ENCODE measurements around the gene RCOR1. TPM values are rescaled to one million over a fixed set of nuclear protein-coding genes. Genes with fewer than 3 reads are reported as not detected.
"Not testable (repeated sequence)": the region's sequence is repeated elsewhere in the genome, so short reads cannot be mapped to it uniquely, and the experiment has no call there.

RCOR1 gene
- total RNA-seq, 1 experiment from 2014 or later = 102 TPM

DNA sequence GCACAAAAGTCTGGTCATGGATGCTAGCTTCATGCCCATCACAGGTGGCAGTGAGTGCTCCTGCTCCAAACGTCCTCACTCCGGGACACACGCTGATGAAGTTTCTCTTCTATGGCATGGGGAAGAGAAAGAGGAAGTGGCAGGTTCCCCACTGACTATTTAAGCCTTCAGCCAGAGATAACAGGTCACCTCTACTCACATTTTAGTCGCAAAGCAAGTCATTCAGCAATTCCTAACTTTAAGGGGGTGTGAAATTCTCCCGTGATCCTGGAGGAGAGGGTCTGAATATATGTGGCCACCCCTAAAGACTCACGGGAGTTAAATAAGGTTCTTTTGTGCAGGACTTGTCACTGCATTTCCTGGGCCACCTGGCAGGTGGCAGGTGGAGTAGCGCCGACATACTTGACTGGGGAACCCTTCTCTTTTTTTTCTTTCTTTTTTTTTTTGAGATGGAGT is 18.8 kb upstream of the RCOR1 start:
- no TSS peak for BruUV-seq (replicated peaks)
- Histone ChIP-seq H3K36me3 (ENCODE audit: insufficient read depth, low read length, poor library complexity, severe bottlenecking) (no peaks in the 10 kb centered on the region), H3K4me1 (ENCODE audit: insufficient read depth, low read length, poor library complexity, severe bottlenecking) (no peaks in the 10 kb centered on the region), H3K4me3 (ENCODE audit: low read depth, low read length, poor library complexity, severe bottlenecking) (no peak overlapping the region), H3K27me3 (replicated peaks; ENCODE audit: insufficient read depth, low read depth, low read length, poor library complexity) (no peaks in the 10 kb centered on the region), H3K9me3 (ENCODE audit: low read depth, low read length, poor library complexity, severe bottlenecking) (no peaks in the 10 kb centered on the region), H3K27ac (ENCODE audit: low read depth, low read length, poor library complexity, severe bottlenecking) (no peak overlapping the region)
- intact Hi-C loops (cut with micrococcal nuclease; ENCODE audit: unreplicated experiment) = no loop called here
- ChIA-PET POLR2A (ENCODE audit: low non-redundant PET) (no interaction called here), CTCF (interaction anchor here (0.6 to 0.7 kb wide), 2 partner anchors 45 to 119 kb away, joined by 5 to 6 read pairs; no protein-coding TSS in a partner anchor)
- TF ChIP-seq EZH2 (IDR thresholded peaks at IDR 0.05; ENCODE audit: borderline replicate concordance, low read depth, low read length, poor library complexity, severe bottlenecking) = no peak
- TF ChIP-seq, protein P1, sequence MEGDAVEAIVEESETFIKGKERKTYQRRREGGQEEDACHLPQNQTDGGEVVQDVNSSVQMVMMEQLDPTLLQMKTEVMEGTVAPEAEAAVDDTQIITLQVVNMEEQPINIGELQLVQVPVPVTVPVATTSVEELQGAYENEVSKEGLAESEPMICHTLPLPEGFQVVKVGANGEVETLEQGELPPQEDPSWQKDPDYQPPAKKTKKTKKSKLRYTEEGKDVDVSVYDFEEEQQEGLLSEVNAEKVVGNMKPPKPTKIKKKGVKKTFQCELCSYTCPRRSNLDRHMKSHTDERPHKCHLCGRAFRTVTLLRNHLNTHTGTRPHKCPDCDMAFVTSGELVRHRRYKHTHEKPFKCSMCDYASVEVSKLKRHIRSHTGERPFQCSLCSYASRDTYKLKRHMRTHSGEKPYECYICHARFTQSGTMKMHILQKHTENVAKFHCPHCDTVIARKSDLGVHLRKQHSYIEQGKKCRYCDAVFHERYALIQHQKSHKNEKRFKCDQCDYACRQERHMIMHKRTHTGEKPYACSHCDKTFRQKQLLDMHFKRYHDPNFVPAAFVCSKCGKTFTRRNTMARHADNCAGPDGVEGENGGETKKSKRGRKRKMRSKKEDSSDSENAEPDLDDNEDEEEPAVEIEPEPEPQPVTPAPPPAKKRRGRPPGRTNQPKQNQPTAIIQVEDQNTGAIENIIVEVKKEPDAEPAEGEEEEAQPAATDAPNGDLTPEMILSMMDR (conservative IDR thresholded peaks at IDR 0.05; ENCODE audit: low read depth, low read length) = no peak
- DNase-seq (ENCODE audit: low spot score) = no peak

DNA sequence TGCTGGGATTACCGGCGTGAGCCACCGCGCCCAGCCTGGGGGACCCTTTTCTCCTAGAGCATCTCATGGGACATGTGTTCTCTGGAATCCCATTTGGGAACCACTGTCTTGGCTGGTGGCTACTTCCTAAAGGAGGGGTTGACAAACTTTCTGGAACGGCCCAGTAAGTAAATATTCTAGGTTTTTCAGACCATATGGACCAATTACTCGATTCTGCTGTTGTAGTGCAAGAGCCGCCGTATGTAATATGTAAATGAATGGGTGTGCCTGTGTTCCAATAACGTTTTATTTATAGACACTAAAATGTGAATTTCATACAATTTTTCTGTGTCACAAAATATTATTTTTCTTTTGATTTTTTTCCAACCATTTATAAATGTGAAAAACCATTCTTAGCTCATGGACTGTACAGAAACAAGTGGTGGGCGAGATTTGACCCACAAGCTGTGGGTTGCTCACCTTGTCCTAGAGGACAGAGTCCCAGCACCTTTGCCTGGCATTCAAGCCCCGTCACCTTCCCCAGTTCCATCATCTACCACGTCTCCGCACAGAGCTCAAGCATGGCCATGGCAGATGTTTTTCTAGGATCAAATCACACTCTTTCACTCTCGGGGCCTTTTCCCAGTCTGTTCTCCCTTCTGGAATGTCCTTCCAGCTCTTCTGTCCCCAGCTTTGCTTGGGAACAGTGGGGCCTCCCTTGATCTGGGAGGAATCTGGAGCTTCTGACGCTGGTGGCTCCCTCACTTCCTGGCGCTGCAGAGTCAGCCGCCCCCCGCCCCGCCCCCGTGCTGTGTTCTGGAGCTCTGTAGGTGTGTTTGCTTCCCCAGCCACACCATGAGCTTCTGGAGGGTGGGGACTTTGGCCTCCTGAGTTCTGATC is 17.9 kb upstream of the RCOR1 start:
- Histone ChIP-seq H3K27me3 (replicated peaks; ENCODE audit: insufficient read depth, low read depth, low read length, poor library complexity) (no peaks in the 10 kb centered on the region), H3K4me3 (ENCODE audit: low read depth, low read length, poor library complexity, severe bottlenecking) (no peak overlapping the region), H3K9me3 (ENCODE audit: low read depth, low read length, poor library complexity, severe bottlenecking) (no peaks in the 10 kb centered on the region), H3K36me3 (ENCODE audit: insufficient read depth, low read length, poor library complexity, severe bottlenecking) (no peaks in the 10 kb centered on the region), H3K27ac (ENCODE audit: low read depth, low read length, poor library complexity, severe bottlenecking) (no peak overlapping the region), H3K4me1 (ENCODE audit: insufficient read depth, low read length, poor library complexity, severe bottlenecking) (no peaks in the 10 kb centered on the region)
- CTCF ChIA-PET = interaction anchor here (0.5 to 0.7 kb wide), 2 partner anchors 8 to 118 kb away, joined by 3 to 5 read pairs; no protein-coding TSS in a partner anchor
- POLR2A ChIA-PET (ENCODE audit: low non-redundant PET) = interaction anchor here (0.7 kb wide), 1 partner anchor 1575 kb away, joined by 4 read pairs; no protein-coding TSS in a partner anchor
- TF ChIP-seq, protein P1 (conservative IDR thresholded peaks at IDR 0.05; ENCODE audit: low read depth, low read length) = no peak
- no peak for TF ChIP-seq EZH2 (IDR thresholded peaks at IDR 0.05; ENCODE audit: borderline replicate concordance, low read depth, low read length, poor library complexity, severe bottlenecking)
- BruUV-seq (replicated peaks) = no TSS peak
- intact Hi-C loops (cut with micrococcal nuclease; ENCODE audit: unreplicated experiment) = no loop called here
- DNase-seq (ENCODE audit: low spot score) = no peak

- CTCF ChIA-PET = interaction anchor here (0.5 to 0.6 kb wide), 2 partner anchors 8 to 521 kb away, joined by 3 to 4 read pairs; no protein-coding TSS in a partner anchor
- H3K27me3 ChIP-seq (replicated peaks; ENCODE audit: insufficient read depth, low read depth, low read length, poor library complexity) = no peaks in the 10 kb centered on the region
- H3K9me3 ChIP-seq (ENCODE audit: low read depth, low read length, poor library complexity, severe bottlenecking) = no peaks in the 10 kb centered on the region
- TF ChIP-seq, protein P1 (conservative IDR thresholded peaks at IDR 0.05; ENCODE audit: low read depth, low read length) = no peak
- no peak for TF ChIP-seq EZH2 (IDR thresholded peaks at IDR 0.05; ENCODE audit: borderline replicate concordance, low read depth, low read length, poor library complexity, severe bottlenecking)
- H3K27ac ChIP-seq (ENCODE audit: low read depth, low read length, poor library complexity, severe bottlenecking) = no peak overlapping the region
- no peak for DNase-seq (ENCODE audit: low spot score)
- peaks cover 8% of the 10 kb centered on the region for H3K4me1 ChIP-seq (ENCODE audit: insufficient read depth, low read length, poor library complexity, severe bottlenecking)
- POLR2A ChIA-PET (ENCODE audit: low non-redundant PET) = interaction anchor here (0.7 kb wide), 1 partner anchor 1574 kb away, joined by 4 read pairs; no protein-coding TSS in a partner anchor
- no peaks in the 10 kb centered on the region for H3K36me3 ChIP-seq (ENCODE audit: insufficient read depth, low read length, poor library complexity, severe bottlenecking)
- no TSS peak for BruUV-seq (replicated peaks)
- intact Hi-C loops (cut with micrococcal nuclease; ENCODE audit: unreplicated experiment) = no loop called here
- H3K4me3 ChIP-seq (ENCODE audit: low read depth, low read length, poor library complexity, severe bottlenecking) = no peak overlapping the region
These were observed 17.1 kb upstream of the RCOR1 start for GRCh38 chr14:102575160-102575845.

DNA sequence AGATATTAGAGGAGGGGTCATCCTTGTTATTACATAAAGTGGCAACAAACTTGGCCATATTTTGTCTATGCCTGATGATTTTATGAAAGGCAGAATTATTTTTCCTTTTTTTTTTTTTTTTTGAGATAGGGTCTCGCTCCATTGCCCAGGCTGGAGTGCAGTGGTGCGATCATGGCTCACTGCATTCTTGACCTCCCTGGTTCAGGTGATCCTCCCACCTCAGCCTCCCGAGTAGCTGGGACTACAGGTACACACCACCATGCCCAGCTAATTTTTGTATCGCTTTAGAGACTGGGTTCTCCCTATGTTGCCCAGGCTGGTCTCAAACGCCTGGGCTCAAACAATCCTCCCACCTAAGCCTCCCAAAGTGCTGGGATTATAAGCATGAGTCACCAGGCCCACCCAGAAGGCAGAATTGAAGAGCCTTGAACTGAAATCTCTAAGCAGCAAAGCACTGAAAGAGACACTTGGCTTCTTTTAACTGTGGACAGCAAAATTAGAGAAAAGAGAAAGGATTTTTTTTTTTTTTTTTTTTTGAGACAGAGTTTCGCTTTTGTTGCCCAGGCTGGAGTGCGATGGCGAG is 16.5 kb upstream of the RCOR1 start:
- H3K4me3 ChIP-seq (ENCODE audit: low read depth, low read length, poor library complexity, severe bottlenecking); intact Hi-C loops (cut with micrococcal nuclease; ENCODE audit: unreplicated experiment); CTCF ChIA-PET; H3K27me3 ChIP-seq (replicated peaks; ENCODE audit: insufficient read depth, low read depth, low read length, poor library complexity); BruUV-seq (replicated peaks); POLR2A ChIA-PET (ENCODE audit: low non-redundant PET); H3K36me3 ChIP-seq (ENCODE audit: insufficient read depth, low read length, poor library complexity, severe bottlenecking); H3K27ac ChIP-seq (ENCODE audit: low read depth, low read length, poor library complexity, severe bottlenecking); H3K9me3 ChIP-seq (ENCODE audit: low read depth, low read length, poor library complexity, severe bottlenecking): not testable (repeated sequence)
- peaks cover 11% of the 10 kb centered on the region for H3K4me1 ChIP-seq (ENCODE audit: insufficient read depth, low read length, poor library complexity, severe bottlenecking)
- peak; percentile 79 for DNase-seq (ENCODE audit: low spot score)
